OCI-LY1 (cell line): ENCODE measurements around the gene SNED1.

Source experiments
- H2AFZ ChIP-seq: fragments of 200-600 bp; sonication (generic), shearing (Covaris generic); 2 replicates; pipeline ENCODE4 v1.6.0; 2014; ENCODE audit warnings: antibody characterized with exemption, mild to moderate bottlenecking, low read length
- H3F3A ChIP-seq: fragments of 200-600 bp; sonication (generic), shearing (Covaris generic); 2 replicates; pipeline ENCODE4 v1.6.0; 2014; ENCODE audit warnings: mild to moderate bottlenecking, antibody characterized with exemption, low read length, moderate library complexity; ENCODE audit not compliant: insufficient read depth
- H3K27ac ChIP-seq: fragments of 200-600 bp; sonication (generic); 2 replicates; pipeline ENCODE4 v1.5.1; 2014; ENCODE audit warnings: low read length, mixed run types, mild to moderate bottlenecking, low read depth; ENCODE audit not compliant: poor library complexity, severe bottlenecking
- H3K27me3 ChIP-seq: fragments of 200-600 bp; sonication (generic); 2 replicates; pipeline ENCODE4 v1.6.0; 2014; ENCODE audit warnings: antibody characterized with exemption, mild to moderate bottlenecking, low read length, moderate library complexity; ENCODE audit not compliant: insufficient read depth
- H3K36me3 ChIP-seq: fragments of 200-600 bp; sonication (generic); 2 replicates; pipeline ENCODE4 v1.6.1; 2014; ENCODE audit warnings: mild to moderate bottlenecking, antibody characterized with exemption, low read length, moderate library complexity, mixed read lengths; ENCODE audit not compliant: insufficient read depth
- H3K4me1 ChIP-seq: fragments of 200-600 bp; sonication (generic); 2 replicates; pipeline ENCODE4 v1.5.1; 2014; ENCODE audit warnings: mild to moderate bottlenecking, low read length, moderate library complexity; ENCODE audit not compliant: insufficient read depth, severe bottlenecking
- H3K4me2 ChIP-seq: fragments of 200-600 bp; sonication (generic), shearing (Covaris generic); 2 replicates; pipeline ENCODE4 v1.6.1; 2014; ENCODE audit warnings: low read length
- H3K4me3 ChIP-seq: fragments of 200-600 bp; sonication (generic); 2 replicates; pipeline ENCODE4 v1.5.1; 2014; ENCODE audit warnings: low read length, low read depth, mild to moderate bottlenecking, mixed read lengths; ENCODE audit not compliant: poor library complexity, severe bottlenecking
- H3K79me2 ChIP-seq: fragments of 200-600 bp; shearing (Covaris generic); 2 replicates; pipeline ENCODE4 v1.6.1; 2016; ENCODE audit warnings: mixed run types, low read length, mixed read lengths; ENCODE audit not compliant: insufficient read depth
- H3K9ac ChIP-seq: fragments of 200-600 bp; sonication (generic), shearing (Covaris generic); 2 replicates; pipeline ENCODE4 v1.6.1; 2014; ENCODE audit warnings: mild to moderate bottlenecking, low read length, mixed read lengths
- H3K9me2 ChIP-seq: fragments of 200-600 bp; sonication (generic), shearing (Covaris generic); 2 replicates; pipeline ENCODE4 v1.6.1; 2014; ENCODE audit warnings: low read depth, mild to moderate bottlenecking, low read length, mixed read lengths
- H3K9me3 ChIP-seq: fragments of 200-600 bp; shearing (Covaris generic); 2 replicates; pipeline ENCODE4 v1.6.1; 2014; ENCODE audit warnings: low read length, mixed read lengths
- H4K20me1 ChIP-seq: fragments of 200-600 bp; sonication (generic), shearing (Covaris generic); 2 replicates; pipeline ENCODE4 v1.6.0; 2016; ENCODE audit warnings: mild to moderate bottlenecking, low read length; ENCODE audit not compliant: insufficient read depth
- EZH2 ChIP-seq: fragments of 200-600 bp; sonication (generic), shearing (Covaris generic); IDR thresholded peaks from 2 replicates; pipeline ENCODE4 v1.8.0; 2017; ENCODE audit warnings: borderline replicate concordance, mixed run types, mild to moderate bottlenecking, antibody characterized with exemption, low read length, moderate library complexity, mixed read lengths
- TF ChIP-seq, protein P1 (sequence below): fragments of 200-600 bp; sonication (generic), shearing (Covaris generic); IDR thresholded peaks from 2 replicates; pipeline ENCODE4 v1.5.1; 2017; ENCODE audit warnings: mild to moderate bottlenecking, antibody characterized with exemption, low read length, moderate library complexity, mixed read lengths

SNED1 gene

GRCh38 chr2:241066171-241066892 lies 67.9 kb downstream of the SNED1 start:
- Histone ChIP-seq H4K20me1 (no peaks in the 10 kb centered on the region), H3K9me2 (no peaks in the 10 kb centered on the region), H2AFZ (no peak overlapping the region), H3F3A (0 out of 2 replicates have a peak, but pooled peaks cover 4% of the 10 kb centered on the region), H3K36me3 (no peaks in the 10 kb centered on the region), H3K9me3 (no peaks in the 10 kb centered on the region), H3K4me1 (no peaks in the 10 kb centered on the region), H3K27me3 (no peaks in the 10 kb centered on the region), H3K4me3 (no peak overlapping the region), H3K79me2 (no peaks in the 10 kb centered on the region), H3K27ac (no peak overlapping the region), H3K9ac (no peak overlapping the region), H3K4me2 (no peak overlapping the region)
- TF ChIP-seq, protein P1, sequence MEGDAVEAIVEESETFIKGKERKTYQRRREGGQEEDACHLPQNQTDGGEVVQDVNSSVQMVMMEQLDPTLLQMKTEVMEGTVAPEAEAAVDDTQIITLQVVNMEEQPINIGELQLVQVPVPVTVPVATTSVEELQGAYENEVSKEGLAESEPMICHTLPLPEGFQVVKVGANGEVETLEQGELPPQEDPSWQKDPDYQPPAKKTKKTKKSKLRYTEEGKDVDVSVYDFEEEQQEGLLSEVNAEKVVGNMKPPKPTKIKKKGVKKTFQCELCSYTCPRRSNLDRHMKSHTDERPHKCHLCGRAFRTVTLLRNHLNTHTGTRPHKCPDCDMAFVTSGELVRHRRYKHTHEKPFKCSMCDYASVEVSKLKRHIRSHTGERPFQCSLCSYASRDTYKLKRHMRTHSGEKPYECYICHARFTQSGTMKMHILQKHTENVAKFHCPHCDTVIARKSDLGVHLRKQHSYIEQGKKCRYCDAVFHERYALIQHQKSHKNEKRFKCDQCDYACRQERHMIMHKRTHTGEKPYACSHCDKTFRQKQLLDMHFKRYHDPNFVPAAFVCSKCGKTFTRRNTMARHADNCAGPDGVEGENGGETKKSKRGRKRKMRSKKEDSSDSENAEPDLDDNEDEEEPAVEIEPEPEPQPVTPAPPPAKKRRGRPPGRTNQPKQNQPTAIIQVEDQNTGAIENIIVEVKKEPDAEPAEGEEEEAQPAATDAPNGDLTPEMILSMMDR = no peak
- no peak for TF ChIP-seq EZH2

GRCh38 chr2:241066893-241067341 lies 68.5 kb downstream of the SNED1 start:
- Histone ChIP-seq H2AFZ (no peak overlapping the region), H3K27me3 (no peaks in the 10 kb centered on the region), H3K27ac (no peak overlapping the region), H3F3A (0 out of 2 replicates have a peak, but pooled peaks cover 2% of the 10 kb centered on the region), H3K36me3 (no peaks in the 10 kb centered on the region), H3K4me3 (no peak overlapping the region), H3K9me3 (no peaks in the 10 kb centered on the region), H3K79me2 (no peaks in the 10 kb centered on the region), H3K4me1 (no peaks in the 10 kb centered on the region), H3K9me2 (no peaks in the 10 kb centered on the region), H3K9ac (no peak overlapping the region), H3K4me2 (no peak overlapping the region), H4K20me1 (no peaks in the 10 kb centered on the region)
- TF ChIP-seq EZH2 = no peak
- TF ChIP-seq, protein P1 = no peak

- Histone ChIP-seq H3K27ac (no peak overlapping the region), H3K4me1 (no peaks in the 10 kb centered on the region), H3K4me3 (no peak overlapping the region), H3K4me2 (no peak overlapping the region), H3K79me2 (no peaks in the 10 kb centered on the region), H2AFZ (no peak overlapping the region), H3K27me3 (no peaks in the 10 kb centered on the region), H3K9me3 (no peaks in the 10 kb centered on the region), H4K20me1 (no peaks in the 10 kb centered on the region), H3K9ac (no peak overlapping the region), H3K36me3 (no peaks in the 10 kb centered on the region), H3K9me2 (no peaks in the 10 kb centered on the region), H3F3A (no peaks in the 10 kb centered on the region)
- TF ChIP-seq, protein P1 = no peak
- TF ChIP-seq EZH2 = no peak
These were observed 69.2 kb downstream of the SNED1 start for GRCh38 chr2:241067501-241068135.
